Measurements from ENCODE around the gene RPS3.
A peak's percentile ranks its signal among the peaks of the same experiment; 100 is the strongest.

RPS3 gene

GRCh38 chr11:75389925-75390324, 9.4 kb upstream of the RPS3 start:
- TF ChIP-seq GATA3 (IDR thresholded peaks at IDR 0.05; ENCODE audit: low read depth, low read length): no peak
- TF ChIP-seq GATA2 (IDR thresholded peaks at IDR 0.05; ENCODE audit: low read depth, low read length): no peak

GRCh38 chr11:75394085-75394840, 5.1 kb upstream of the RPS3 start:
- TF ChIP-seq GATA2 (IDR thresholded peaks at IDR 0.05; ENCODE audit: low read depth, low read length) (no peak), GATA3 (IDR thresholded peaks at IDR 0.05; ENCODE audit: low read depth, low read length) (no peak)

- no peak for TF ChIP-seq GATA2 (IDR thresholded peaks at IDR 0.05; ENCODE audit: low read depth, low read length)
- no peak for TF ChIP-seq GATA3 (IDR thresholded peaks at IDR 0.05; ENCODE audit: low read depth, low read length)
These were observed 412 bp upstream of the RPS3 start for GRCh38 chr11:75398906-75399305.

GRCh38 chr11:75400146-75400865, 988 bp downstream of the RPS3 start:
- TF ChIP-seq GATA3 (IDR thresholded peaks at IDR 0.05; ENCODE audit: low read depth, low read length) (no peak), GATA2 (IDR thresholded peaks at IDR 0.05; ENCODE audit: low read depth, low read length) (no peak)

- no peak for TF ChIP-seq GATA3 (IDR thresholded peaks at IDR 0.05; ENCODE audit: low read depth, low read length)
These were observed 2.9 kb downstream of the RPS3 start for GRCh38 chr11:75402002-75402773.

GRCh38 chr11:75403037-75403436, 3.7 kb downstream of the RPS3 start:
- no peak for TF ChIP-seq GATA2 (IDR thresholded peaks at IDR 0.05; ENCODE audit: low read depth, low read length)
- TF ChIP-seq GATA3 (IDR thresholded peaks at IDR 0.05; ENCODE audit: low read depth, low read length): no peak

GRCh38 chr11:75403983-75404658, 4.8 kb downstream of the RPS3 start:
- TF ChIP-seq GATA3 (IDR thresholded peaks at IDR 0.05; ENCODE audit: low read depth, low read length): no peak
- TF ChIP-seq GATA2 (IDR thresholded peaks at IDR 0.05; ENCODE audit: low read depth, low read length): no peak

- TF ChIP-seq GATA2 (IDR thresholded peaks at IDR 0.05; ENCODE audit: low read depth, low read length) (peak; percentile 87), GATA3 (IDR thresholded peaks at IDR 0.05; ENCODE audit: low read depth, low read length) (no peak)
These were observed 7.0 kb downstream of the RPS3 start for GRCh38 chr11:75406338-75406777.

- no peak for TF ChIP-seq GATA2 (IDR thresholded peaks at IDR 0.05; ENCODE audit: low read depth, low read length)
- TF ChIP-seq GATA3 (IDR thresholded peaks at IDR 0.05; ENCODE audit: low read depth, low read length): no peak
These were observed 9.6 kb downstream of the RPS3 start for GRCh38 chr11:75408957-75409219.

GRCh38 chr11:75413864-75414263, 14.5 kb downstream of the RPS3 start:
- TF ChIP-seq GATA3 (IDR thresholded peaks at IDR 0.05; ENCODE audit: low read depth, low read length): no peak
- TF ChIP-seq GATA2 (IDR thresholded peaks at IDR 0.05; ENCODE audit: low read depth, low read length): no peak

GRCh38 chr11:75420224-75421034, 21.1 kb downstream of the RPS3 start:
- TF ChIP-seq GATA3 (IDR thresholded peaks at IDR 0.05; ENCODE audit: low read depth, low read length) (no peak), GATA2 (IDR thresholded peaks at IDR 0.05; ENCODE audit: low read depth, low read length) (no peak)

- TF ChIP-seq GATA3 (IDR thresholded peaks at IDR 0.05; ENCODE audit: low read depth, low read length): no peak
- peak; percentile 26; the same call in 1 of the 2 replicates for TF ChIP-seq GATA2 (IDR thresholded peaks at IDR 0.05; ENCODE audit: low read depth, low read length)
These were observed 21.8 kb downstream of the RPS3 start for GRCh38 chr11:75421035-75421602.

- TF ChIP-seq GATA3 (IDR thresholded peaks at IDR 0.05; ENCODE audit: low read depth, low read length): no peak
- no peak for TF ChIP-seq GATA2 (IDR thresholded peaks at IDR 0.05; ENCODE audit: low read depth, low read length)
These were observed 22.6 kb downstream of the RPS3 start for GRCh38 chr11:75421902-75422247.
